ENCODE results near the gene C20orf96.

The C20orf96 gene

GRCh38 chr20:311609-312008 is 21.1 kb upstream of the C20orf96 start:
- DNase-seq = no peak

GRCh38 chr20:310645-311044 is 20.1 kb upstream of the C20orf96 start:
- no peak for DNase-seq

- peak; percentile 82 to 91 for DNase-seq
These were observed 19.5 kb upstream of the C20orf96 start for GRCh38 chr20:309841-310644.

- DNase-seq = no peak
These were observed 18.8 kb upstream of the C20orf96 start for GRCh38 chr20:309306-309840.

GRCh38 chr20:308427-309038 is 18.0 kb upstream of the C20orf96 start:
- DNase-seq = no peak

GRCh38 chr20:305745-306144 is 15.2 kb upstream of the C20orf96 start:
- no peak for DNase-seq

- DNase-seq = no peak
These were observed 11.6 kb upstream of the C20orf96 start for GRCh38 chr20:301886-302848.

- no peak for DNase-seq
These were observed 9.9 kb upstream of the C20orf96 start for GRCh38 chr20:300345-300990.

GRCh38 chr20:298776-299391 is 8.3 kb upstream of the C20orf96 start:
- DNase-seq = no peak

GRCh38 chr20:297925-298775 is 7.6 kb upstream of the C20orf96 start:
- DNase-seq = peak; percentile 31 to 58

- peak; percentile 82 to 86 for DNase-seq
These were observed 6.8 kb upstream of the C20orf96 start, which contains the start of gene ZCCHC3 for GRCh38 chr20:297098-297924. Gene ZCCHC3, plus strand, starts transcription at chr20:297570. Its CDS starts 17 bp downstream, at chr20:297587.

GRCh38 chr20:295804-296203 is 5.3 kb upstream of the C20orf96 start:
- no peak for DNase-seq

- DNase-seq = no peak
These were observed 4.1 kb upstream of the C20orf96 start for GRCh38 chr20:294602-295001.

GRCh38 chr20:289693-290083 is 862 bp downstream of the C20orf96 start:
- no peak for DNase-seq

GRCh38 chr20:288956-289692 is 1.4 kb downstream of the C20orf96 start:
- DNase-seq = no peak

- no peak for DNase-seq
These were observed 4.0 kb downstream of the C20orf96 start for GRCh38 chr20:286508-286907.

GRCh38 chr20:284172-284571 is 6.4 kb downstream of the C20orf96 start:
- no peak for DNase-seq

GRCh38 chr20:278607-279571 is 11.7 kb downstream of the C20orf96 start:
- peak in 1 of 2 donors; percentile 65 for DNase-seq
